GM12878 (cell line): ENCODE results near the gene HCFC1R1. TPM values are rescaled to one million over a fixed set of nuclear protein-coding genes. Genes with fewer than 3 reads are reported as not detected.
"Not testable (repeated sequence)": the region's sequence is repeated elsewhere in the genome, so short reads cannot be mapped to it uniquely, and the experiment has no call there.

ENCODE experiments used
- ATAC-seq: fragments of 200-7000 bp; cut with Tn5 transposase; 3 replicates; pipeline ENCODE4 v1.9.1; 2020; ENCODE audit warnings: mild to moderate bottlenecking, moderate library complexity
- BruUV-seq: library from RNA; stranded (reverse); fragments of 400-500 nt; replicated peaks from 2 replicates; lab custom pipeline; 2021; lab: Mats Ljungman, UMichigan
- CTCF ChIA-PET: fragments of 300-600 bp; sonication (Branson Sonifier 250); formaldehyde crosslinking; extraction: SDS; loops from one replicate; lab custom pipeline; 2021; ENCODE audit warnings: inconsistent platforms; lab: Yijun Ruan, JAX
- POLR2A ChIA-PET: fragments of 350-600 bp; formaldehyde crosslinking; extraction: SDS; loops from one replicate; lab custom pipeline; 2021; ENCODE audit warnings: inconsistent platforms; lab: Charles Lee
- RAD21 ChIA-PET: fragments of 300-600 bp; sonication (Branson Sonifier 250); formaldehyde crosslinking; loops from one replicate; lab custom pipeline; 2023; ENCODE audit warnings: antibody characterized with exemption; ENCODE audit not compliant: unreplicated experiment; lab: Charles Lee
- SMC1A ChIA-PET: fragments of 300-600 bp; sonication (Branson Sonifier 250); formaldehyde crosslinking; loops from one replicate; lab custom pipeline; 2023; ENCODE audit not compliant: unreplicated experiment, uncharacterized antibody; lab: Charles Lee
- DNase-seq: peaks from one replicate; pipeline ENCODE4 v3.0.0-alpha.2; 2011; ENCODE audit warnings: low read depth, low spot score
- FAIRE-seq: peaks from 3 replicates; lab custom pipeline; 2011; peaks lifted over from hg19 to GRCh38; lab: Jason Lieb, UNC
- H2AFZ ChIP-seq: 2 replicates; pipeline ENCODE4 v1.6.0; 2011; ENCODE audit warnings: low read depth, low read length, control low read depth; ENCODE audit not compliant: control insufficient read depth
- H3K27ac ChIP-seq: 2 replicates; pipeline ENCODE4 v1.5.1; 2011; ENCODE audit warnings: control low read depth; ENCODE audit not compliant: control insufficient read depth, insufficient read depth
- H3K27me3 ChIP-seq, 2 experiments: replicated peaks in 1 of 2; 2 replicates each; pipeline versions ENCODE4 v1.6.0 to v1.6.1; 2011; ENCODE audit warnings: low read length in 1 of 2; ENCODE audit not compliant: control insufficient read depth in 2 of 2, insufficient read depth in 2 of 2
- H3K36me3 ChIP-seq, 2 experiments: 2 replicates each; pipeline ENCODE4 v1.5.1; 2011; ENCODE audit warnings: low read length in 1 of 2; ENCODE audit not compliant: control insufficient read depth in 2 of 2, insufficient read depth in 2 of 2
- H3K4me1 ChIP-seq: 2 replicates; pipeline ENCODE4 v1.6.1; 2011; ENCODE audit warnings: mild to moderate bottlenecking, low read length, moderate library complexity, mixed read lengths; ENCODE audit not compliant: control insufficient read depth, insufficient read depth
- H3K4me2 ChIP-seq: 2 replicates; pipeline ENCODE4 v1.6.0; 2011; ENCODE audit warnings: control low read depth; ENCODE audit not compliant: control insufficient read depth, insufficient read depth
- H3K4me3 ChIP-seq: fragments of 200-600 bp; sonication (generic); 2 replicates; pipeline ENCODE4 v1.5.1; 2016
- H3K79me2 ChIP-seq: 2 replicates; pipeline ENCODE4 v1.6.0; 2011; ENCODE audit warnings: low read length; ENCODE audit not compliant: control insufficient read depth, insufficient read depth
- H3K9ac ChIP-seq: 2 replicates; pipeline ENCODE4 v1.8.0; 2011; ENCODE audit warnings: low read length, control low read depth, mixed read lengths; ENCODE audit not compliant: control insufficient read depth, insufficient read depth
- H3K9me3 ChIP-seq: replicated peaks from 3 replicates; pipeline ENCODE4 v1.5.1; 2011; ENCODE audit warnings: mild to moderate bottlenecking, low read length; ENCODE audit not compliant: control insufficient read depth, insufficient read depth
- H4K20me1 ChIP-seq: 2 replicates; pipeline ENCODE4 v1.6.0; 2011; ENCODE audit not compliant: control insufficient read depth, insufficient read depth
- ASH2L ChIP-seq: fragments of 300-600, 200-600 bp; sonication (generic); IDR thresholded peaks from 2 replicates; pipeline ENCODE4 v1.6.1; 2017; ENCODE audit warnings: low read depth, mild to moderate bottlenecking, borderline replicate concordance
- CHD2 ChIP-seq: IDR thresholded peaks from 2 replicates; pipeline ENCODE4 v1.6.1; 2011; ENCODE audit warnings: low read depth, low read length, improper control_type of control experiment, borderline replicate concordance
- ELK1 ChIP-seq: IDR thresholded peaks from 2 replicates; pipeline ENCODE4 v1.6.1; 2012; ENCODE audit warnings: low read depth, low read length, improper control_type of control experiment
- EP300 ChIP-seq, 2 experiments: fragments of 150-350 bp in 1 of 2; IDR thresholded peaks; 2 replicates each; pipeline ENCODE4 v1.6.1; 2011 to 2012; ENCODE audit warnings: low read depth in 2 of 2, low read length in 2 of 2, borderline replicate concordance in 1 of 2, improper control_type of control experiment in 1 of 2, inconsistent platforms in 1 of 2; ENCODE audit not compliant: control insufficient read depth in 1 of 2
- ESRRA ChIP-seq: IDR thresholded peaks from 2 replicates; pipeline ENCODE4 v1.6.1; 2012; ENCODE audit warnings: mild to moderate bottlenecking, low read length, improper control_type of control experiment
- ETV6 ChIP-seq, 2 experiments: fragments of 450-650 bp in 1 of 2; IDR thresholded peaks in 1 of 2; conservative IDR thresholded peaks in 1 of 2; 2 replicates each; pipeline ENCODE4 v1.6.1; 2014; ENCODE audit warnings: antibody characterized with exemption in 1 of 2, borderline replicate concordance in 1 of 2, low read depth in 1 of 2, mild to moderate bottlenecking in 1 of 2, moderate library complexity in 1 of 2
- FOS ChIP-seq: IDR thresholded peaks from 3 replicates; pipeline ENCODE4 v1.6.1; 2011; ENCODE audit warnings: borderline replicate concordance; ENCODE audit not compliant: insufficient read length; ENCODE audit errors: extremely low read depth
- HDGF ChIP-seq: fragments of 450-650 bp; IDR thresholded peaks from 2 replicates; pipeline ENCODE4 v1.6.1; 2016; ENCODE audit warnings: antibody characterized with exemption
- IRF4 ChIP-seq: IDR thresholded peaks from 2 replicates; pipeline ENCODE4 v1.6.1; 2011; ENCODE audit warnings: low read depth, low read length
- SIX5 ChIP-seq: IDR thresholded peaks from 2 replicates; pipeline ENCODE4 v1.6.1; 2011; ENCODE audit warnings: mild to moderate bottlenecking, low read depth, low read length, moderate library complexity; ENCODE audit not compliant: severe bottlenecking
- WRNIP1 ChIP-seq: IDR thresholded peaks from 2 replicates; pipeline ENCODE4 v1.6.1; 2011; ENCODE audit warnings: low read depth, low read length, improper control_type of control experiment, borderline replicate concordance
- ZNF24 ChIP-seq: fragments of 450-650 bp; IDR thresholded peaks from 2 replicates; pipeline ENCODE4 v1.6.1; 2017; ENCODE audit warnings: antibody characterized with exemption, mild to moderate bottlenecking
- ZNF622 ChIP-seq: fragments of 450-650 bp; IDR thresholded peaks from 2 replicates; pipeline ENCODE4 v1.6.1; 2017; ENCODE audit warnings: mild to moderate bottlenecking, inconsistent platforms
- whole genome bisulfite sequencing: methylation state at CpG from one replicate; pipeline ENCODE4 v1.1.6; 2016; ENCODE audit warnings: low lambda C conversion rate; ENCODE audit not compliant: insufficient replicate concordance, insufficient coverage; ENCODE audit errors: missing lambda C conversion rate; 5-methylcytosine and 5-hydroxymethylcytosine counted together
- in situ Hi-C: fragments of 300-500 bp; cut with MboI; formaldehyde crosslinking; loops from 9 replicates; pipeline ENCODE4 v1.14.3; 2018; ENCODE audit warnings: mixed read lengths
- intact Hi-C: fragments of 100-400 bp; cut with micrococcal nuclease; formaldehyde crosslinking; loops from one replicate; pipeline ENCODE4 v1.14.2; 2022; ENCODE audit not compliant: unreplicated experiment
- polyA plus RNA-seq, 11 experiments: library from polyadenylated mRNA; depleted of rRNA in 4 of 11; unstranded in 6 of 11; stranded (reverse) in 5 of 11; fragments of >200 nt; fragmentation: Nextera tagmentation in 4 of 11; fragmentation: Illumina TruSeq in 1 of 11; extraction: Ambion mirVana in 4 of 11; extraction: Trizol in 1 of 11; gene quantifications; 1 replicate in 1 of 11; 2 replicates in 10 of 11; pipeline versions ENCODE4 v1.2.1 to v1.2.3, GENCODE V29; 2011 to 2016; ENCODE audit warnings: inconsistent platforms in 2 of 11, missing spikeins in 2 of 11, low read depth in 1 of 11
- total RNA-seq, 4 experiments: library from RNA; depleted of rRNA in 3 of 4; stranded (reverse); fragments of >200 nt in 3 of 4; fragmentation: Illumina TruSeq in 1 of 4; extraction: Trizol in 1 of 4; gene quantifications; 2 replicates each; pipeline versions ENCODE4 v1.2.1 to v1.2.3, GENCODE V29; 2013 to 2021

Gene HCFC1R1
- total and polyA plus RNA-seq, 10 of the 15 experiments (the other 5 are each of a cell fraction or from before 2014, with no cell fraction given) = 2.8 to 42.5 (median 20.4) TPM

DNA sequence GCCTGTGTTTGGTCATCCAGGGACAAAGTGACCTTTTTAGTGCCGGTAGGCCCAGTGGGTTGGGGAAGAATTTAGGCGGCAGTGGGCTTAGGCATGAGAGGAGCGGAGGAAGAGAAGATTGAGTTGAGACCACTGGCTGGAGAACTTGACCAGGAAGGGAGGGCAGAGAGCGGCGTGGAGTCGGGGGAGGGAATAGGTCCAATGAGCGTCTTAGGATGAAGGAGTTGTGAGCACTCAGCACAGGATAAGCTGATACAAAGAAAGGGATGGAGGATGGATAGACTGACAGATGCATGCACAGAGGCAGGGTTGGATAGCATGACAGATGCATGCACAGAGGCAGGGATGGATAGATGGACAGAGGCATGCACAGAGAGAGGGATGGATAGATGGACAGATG is 49.7 kb upstream of the HCFC1R1 start:
- FAIRE-seq (no peak), DNase-seq (no peak), ATAC-seq (no peak)
- ChIA-PET POLR2A (no interaction called here), SMC1A (interaction anchor here (6.1 kb wide), 1 partner anchor 8 kb away, joined by 52 read pairs; the partner anchor contains the start of gene IL32), CTCF (interaction anchor here (6.0 kb wide), 1 partner anchor 56 kb away, joined by 42 read pairs; no protein-coding TSS in a partner anchor), RAD21 (no interaction called here)
- no TSS peak for BruUV-seq
- H2AFZ ChIP-seq = no peak overlapping the region
- no peak overlapping the region for H3K4me3 ChIP-seq
- TF ChIP-seq EP300 (IDR thresholded peaks at IDR 0.05; ENCODE audit: borderline replicate concordance in 1 of 2, control insufficient read depth in 1 of 2, low read depth in 2 of 2, low read length in 2 of 2) (no peak), ELK1 (no peak), ZNF622 (no peak), CHD2 (no peak), FOS (no peak), IRF4 (no peak), ESRRA (no peak), ETV6 (conservative IDR thresholded peaks at IDR 0.05 in 1 of 2, IDR thresholded peaks at IDR 0.05 in 1 of 2; ENCODE audit: borderline replicate concordance in 1 of 2, low read depth in 1 of 2) (no peak), ASH2L (no peak), HDGF (no peak), WRNIP1 (no peak), ZNF24 (no peak), SIX5 (no peak)
- peaks cover 45% of the 10 kb centered on the region for H3K4me1 ChIP-seq
- WGBS = 65% methylated on average over 7 of the region's 7 CpGs
- H3K36me3 ChIP-seq = no peaks in the 10 kb centered on the region; a peak in 2 of 4 replicates
- H3K9ac ChIP-seq = no peak overlapping the region
- peaks cover 6% of the 10 kb centered on the region for H3K9me3 ChIP-seq
- intact Hi-C loops = no loop called here
- in situ Hi-C loops = no loop called here
- no peaks in the 10 kb centered on the region for H4K20me1 ChIP-seq
- no peaks in the 10 kb centered on the region for H3K27me3 ChIP-seq
- no peak overlapping the region for H3K27ac ChIP-seq
- H3K4me2 ChIP-seq = no peak overlapping the region; the same call in 1 of the 2 replicates
- H3K79me2 ChIP-seq = no peaks in the 10 kb centered on the region

GRCh38 chr16:3072576-3073263 is 49.0 kb upstream of the HCFC1R1 start:
- in situ Hi-C loops, H3K9ac ChIP-seq, BruUV-seq, H3K27ac ChIP-seq, H3K4me3 ChIP-seq, H3K9me3 ChIP-seq, POLR2A ChIA-PET, H3K27me3 ChIP-seq, H2AFZ ChIP-seq, DNase-seq, RAD21 ChIA-PET, CTCF ChIA-PET, FAIRE-seq, intact Hi-C loops, H4K20me1 ChIP-seq, H3K4me2 ChIP-seq, H3K36me3 ChIP-seq, H3K79me2 ChIP-seq: not testable (repeated sequence)
- WGBS = no CpG with 5 or more reads among the region's 18 CpGs
- peaks cover 47% of the 10 kb centered on the region for H3K4me1 ChIP-seq
- peak; percentile 26 for ATAC-seq
- SMC1A ChIA-PET = interaction anchor here (6.1 kb wide), 1 partner anchor 7 kb away, joined by 52 read pairs; the partner anchor contains the start of gene IL32
